ENCODE data around the gene ADAMTS16. TPM values are rescaled to one million over a fixed set of nuclear protein-coding genes. Genes with fewer than 3 reads are reported as not detected.

ADAMTS16 gene
- total and polyA plus RNA-seq, 2 experiments from 2014 or later: 2.8 to 15.4 TPM

GRCh38 chr5:5352675-5353074 lies 212.5 kb downstream of the ADAMTS16 start (continued):
- no peak for TF ChIP-seq REST (IDR thresholded peaks at IDR 0.05; ENCODE audit: unreplicated experiment)

GRCh38 chr5:5353681-5354080 lies 213.6 kb downstream of the ADAMTS16 start:
- no peak overlapping the region for H2AFZ ChIP-seq
- no peaks in the 10 kb centered on the region for H3K27me3 ChIP-seq (ENCODE audit: insufficient read depth)
- no peaks in the 10 kb centered on the region for H3K9me3 Mint-ChIP-seq
- no peaks in the 10 kb centered on the region for H3K36me3 Mint-ChIP-seq (ENCODE audit: low read depth)
- no peak overlapping the region for H3K27ac Mint-ChIP-seq
- H3K9me2 ChIP-seq (ENCODE audit: insufficient read depth): peaks cover 8% of the 10 kb centered on the region; the same call in 1 of the 2 replicates
- H3K79me2 ChIP-seq (replicated peaks; ENCODE audit: insufficient read depth): no peaks in the 10 kb centered on the region
- H3F3A ChIP-seq (replicated peaks; ENCODE audit: low read depth): no peaks in the 10 kb centered on the region
- H3K27me3 Mint-ChIP-seq (ENCODE audit: insufficient read depth, low read depth, poor library complexity): peaks cover 2% of the 10 kb centered on the region
- no peak overlapping the region for H3K4me3 Mint-ChIP-seq
- H3K36me3 ChIP-seq (ENCODE audit: insufficient read depth): no peaks in the 10 kb centered on the region
- H3K4me2 ChIP-seq: no peak overlapping the region
- no peaks in the 10 kb centered on the region for H4K20me1 ChIP-seq (replicated peaks; ENCODE audit: insufficient read depth)
- no peak for TF ChIP-seq ZNF331 (CRISPR knock-in tag; IDR thresholded peaks at IDR 0.05; ENCODE audit: low read depth)
- 0 out of 4 replicates have a peak, but pooled peaks of 1 of the 2 experiments have one; percentile 9 for TF ChIP-seq CTCF (conservative IDR thresholded peaks at IDR 0.05; ENCODE audit: low read depth in 2 of 2)
- TF ChIP-seq ZNF462 (CRISPR knock-in tag; IDR thresholded peaks at IDR 0.05): no peak
- H3K4me1 ChIP-seq (ENCODE audit: insufficient read depth): no peaks in the 10 kb centered on the region
- peaks cover 5% of the 10 kb centered on the region; the same call in 2 of the 3 replicates for H3K4me1 Mint-ChIP-seq
- peak; percentile 46 for DNase-seq (ENCODE audit: low spot score)
- ATAC-seq: peak; percentile 98
- no peak overlapping the region for H3K4me3 ChIP-seq
- no peak overlapping the region for H3K27ac ChIP-seq (ENCODE audit: low read depth)
